Subcutaneous adipose tissue (tissue), 4 donors: ENCODE data around the gene PRSS35. TPM values are rescaled to one million over a fixed set of nuclear protein-coding genes. Genes with fewer than 3 reads are reported as not detected.

ENCODE experiments used
- CTCF ChIP-seq: fragments of 450-650 bp; IDR thresholded peaks from one replicate; pipeline ENCODE4 v1.5.1; 2016; ENCODE audit warnings: low read depth, mild to moderate bottlenecking, control low read depth, antibody characterized with exemption, moderate library complexity
- total RNA-seq, 4 donors: library from RNA; depleted of rRNA; stranded (reverse); fragments of >200 nt; gene quantifications; one replicate each; pipeline ENCODE4 v1.1.0, GENCODE V29; 2016

The PRSS35 gene
- total RNA-seq, 4 donors from 2014 or later, result 0.33 to 0.44 (median 0.34) TPM; not detected in 1

GRCh38 chr6:83472767-83473166 is 39.6 kb upstream of the PRSS35 start:
- TF ChIP-seq CTCF, result no peak

DNA sequence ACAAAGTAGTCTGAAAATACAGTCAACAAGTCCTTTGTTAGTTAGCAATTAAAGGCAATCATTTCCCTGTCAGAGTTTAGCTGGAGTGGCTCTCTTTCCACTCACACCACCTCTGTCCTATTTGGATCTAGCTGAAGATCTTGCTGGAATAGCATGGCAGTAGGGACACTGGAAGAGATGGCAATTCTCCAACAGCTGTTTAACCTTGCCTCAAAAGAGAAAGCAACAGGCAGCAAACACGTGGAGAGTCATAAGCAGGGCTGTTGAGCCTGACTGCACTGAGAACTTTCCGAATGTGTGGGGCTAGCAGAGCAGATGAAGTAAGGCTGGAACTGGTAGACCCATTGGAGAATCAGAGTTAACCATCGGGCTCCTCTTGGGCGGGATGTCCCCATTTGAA is 38.0 kb upstream of the PRSS35 start:
- no peak for TF ChIP-seq CTCF

GRCh38 chr6:83476971-83477370 is 35.4 kb upstream of the PRSS35 start:
- TF ChIP-seq CTCF, result no peak

- no peak for TF ChIP-seq CTCF
Observed at GRCh38 chr6:83479389-83479788, 32.9 kb upstream of the PRSS35 start.

- no peak for TF ChIP-seq CTCF
Observed at GRCh38 chr6:83480470-83480869, 31.9 kb upstream of the PRSS35 start.

GRCh38 chr6:83488448-83488847 is 23.9 kb upstream of the PRSS35 start:
- no peak for TF ChIP-seq CTCF

- no peak for TF ChIP-seq CTCF
Observed at GRCh38 chr6:83488861-83489260, 23.5 kb upstream of the PRSS35 start.
